ENCODE data around the gene ANKFN1.

Gene ANKFN1

DNA sequence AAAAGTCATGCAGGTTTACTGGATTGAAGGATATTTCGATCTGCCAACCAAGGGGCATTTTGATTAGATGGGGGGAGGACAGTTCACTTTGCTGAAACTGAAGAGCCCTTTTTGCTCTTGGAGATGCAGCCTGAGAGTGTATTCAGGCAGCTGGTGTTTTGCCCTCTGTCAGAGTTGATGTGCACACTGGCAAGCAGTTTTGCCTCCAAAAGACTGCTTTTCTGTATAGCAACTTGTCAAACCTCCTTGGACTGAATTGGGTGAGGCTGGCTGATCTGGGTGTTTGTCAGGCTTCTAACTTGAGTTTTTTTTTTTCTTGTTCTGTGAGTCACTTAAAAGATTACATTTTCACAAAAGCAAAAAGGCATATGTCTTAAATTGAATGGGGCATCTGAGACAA lies 22.6 kb upstream of the ANKFN1 start:
- H3K27ac Mint-ChIP-seq, result no peak overlapping the region
- no peaks in the 10 kb centered on the region for H3K4me1 Mint-ChIP-seq (ENCODE audit: low read depth)
- no peak for DNase-seq (ENCODE audit: low spot score)
- H3K27me3 Mint-ChIP-seq (ENCODE audit: low read depth), result peaks cover 5% of the 10 kb centered on the region
- no peak overlapping the region for H3K4me3 Mint-ChIP-seq
- no peaks in the 10 kb centered on the region for H3K36me3 Mint-ChIP-seq (ENCODE audit: low read depth)
- H3K9me3 Mint-ChIP-seq, result no peaks in the 10 kb centered on the region

DNA sequence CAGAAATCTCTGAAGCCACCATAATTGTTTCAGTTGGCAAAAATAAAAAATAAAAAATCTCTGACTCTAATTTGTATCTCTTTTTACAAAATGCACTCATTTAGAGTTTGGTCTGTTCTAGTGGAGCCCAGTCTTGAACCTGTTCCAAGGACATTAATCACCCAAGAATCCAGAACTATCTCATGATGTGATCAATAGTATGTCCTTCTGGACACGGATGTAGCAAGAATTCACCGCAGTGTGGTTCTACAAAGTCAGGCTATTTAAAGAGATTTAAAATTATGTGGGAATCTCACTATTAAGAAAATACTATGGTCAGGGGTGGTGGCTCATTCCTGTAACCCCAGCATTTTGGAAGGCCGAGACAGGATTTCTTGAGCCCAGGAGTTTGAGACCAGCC lies 21.8 kb upstream of the ANKFN1 start:
- Mint-ChIP-seq H3K4me1 (ENCODE audit: low read depth) (no peaks in the 10 kb centered on the region), H3K36me3 (ENCODE audit: low read depth) (no peaks in the 10 kb centered on the region), H3K4me3 (no peak overlapping the region), H3K9me3 (no peaks in the 10 kb centered on the region), H3K27ac (no peak overlapping the region), H3K27me3 (ENCODE audit: low read depth) (peaks cover 7% of the 10 kb centered on the region)
- DNase-seq (ENCODE audit: low spot score), result no peak

DNA sequence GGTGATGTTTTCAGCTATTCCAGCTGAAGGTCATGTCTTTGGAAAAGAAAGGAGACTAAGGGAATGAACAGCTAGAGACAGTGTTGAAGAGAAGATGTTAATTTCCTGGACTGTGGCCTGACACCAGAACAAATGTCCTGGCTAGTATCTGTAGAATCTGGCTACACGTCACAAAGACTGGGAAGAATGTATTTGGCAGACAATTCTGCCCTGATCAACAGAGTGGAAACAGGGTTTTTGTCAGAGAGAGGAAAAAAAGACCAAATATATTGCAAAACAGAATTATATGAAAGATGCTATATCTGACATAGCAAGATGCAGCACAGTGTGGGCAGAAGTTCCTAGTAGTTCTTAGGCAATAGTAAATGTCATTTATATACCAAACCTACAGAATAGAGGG lies 17.0 kb upstream of the ANKFN1 start:
- Mint-ChIP-seq H3K4me1 (ENCODE audit: low read depth) (no peaks in the 10 kb centered on the region), H3K4me3 (no peak overlapping the region), H3K9me3 (no peaks in the 10 kb centered on the region), H3K27me3 (ENCODE audit: low read depth) (peaks cover 5% of the 10 kb centered on the region), H3K36me3 (ENCODE audit: low read depth) (no peaks in the 10 kb centered on the region), H3K27ac (no peak overlapping the region)
- no peak for DNase-seq (ENCODE audit: low spot score)

DNA sequence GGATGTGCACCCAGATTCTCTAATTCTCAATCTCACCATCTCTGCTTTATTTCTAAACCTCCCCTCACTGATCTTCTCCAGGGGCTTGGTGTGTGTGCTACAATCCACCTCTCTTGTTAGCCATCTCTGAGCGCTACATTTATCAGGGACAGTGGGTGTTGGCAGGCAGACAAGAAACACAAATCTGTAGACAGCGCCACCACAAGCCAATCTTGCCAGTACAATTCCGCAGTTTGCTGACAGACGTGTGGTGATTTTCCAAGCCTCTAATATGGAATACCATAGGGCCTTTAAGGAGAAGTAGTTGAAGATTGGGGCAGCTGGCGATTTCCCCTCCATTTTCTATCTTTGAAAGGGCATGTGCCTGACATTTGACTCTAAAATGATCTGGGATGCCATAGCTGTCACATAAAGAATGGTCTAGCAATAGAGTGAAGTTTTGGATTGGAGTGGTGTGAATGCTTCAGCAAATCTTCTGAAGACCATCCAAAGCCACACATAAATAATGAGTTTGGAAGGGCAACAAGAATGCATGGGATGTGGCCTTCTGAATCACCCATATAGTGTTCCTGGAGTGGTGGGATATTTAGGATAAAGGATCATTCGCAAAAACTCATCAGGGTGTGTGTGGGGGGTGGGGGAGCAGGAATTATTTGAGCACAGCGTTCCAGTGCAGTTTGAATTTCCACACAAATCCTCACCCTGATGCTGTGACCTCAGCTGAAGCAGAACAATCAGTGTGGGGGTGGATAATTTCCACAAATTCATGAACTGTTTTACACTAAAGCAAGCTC lies 12.0 kb upstream of the ANKFN1 start:
- H3K27me3 Mint-ChIP-seq (ENCODE audit: low read depth), result peaks cover 2% of the 10 kb centered on the region
- H3K4me1 Mint-ChIP-seq (ENCODE audit: low read depth), result no peaks in the 10 kb centered on the region
- H3K4me3 Mint-ChIP-seq, result no peak overlapping the region
- H3K36me3 Mint-ChIP-seq (ENCODE audit: low read depth), result no peaks in the 10 kb centered on the region
- DNase-seq (ENCODE audit: low spot score), result no peak
- H3K9me3 Mint-ChIP-seq, result no peaks in the 10 kb centered on the region
- H3K27ac Mint-ChIP-seq, result no peak overlapping the region

DNA sequence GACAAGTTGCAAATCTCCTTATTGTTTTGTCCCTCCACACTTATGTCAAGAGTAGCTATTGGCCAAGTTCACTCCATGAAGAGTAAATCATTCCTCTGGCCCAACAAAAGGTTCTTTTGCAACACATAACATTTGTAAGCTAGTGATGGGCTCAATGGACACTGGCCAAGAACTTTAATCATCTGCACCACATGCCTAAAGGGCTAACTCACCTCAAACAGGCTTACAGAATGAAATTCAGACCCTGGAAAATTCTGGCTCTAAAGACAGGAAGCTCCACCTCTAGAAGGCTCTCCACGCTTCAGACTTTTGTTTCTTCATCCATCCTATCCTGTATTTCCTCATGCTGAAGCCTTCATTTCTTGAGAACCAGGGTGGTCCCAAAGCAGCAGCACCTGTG lies 10.9 kb upstream of the ANKFN1 start:
- Mint-ChIP-seq H3K27me3 (ENCODE audit: low read depth) (peaks cover 1% of the 10 kb centered on the region), H3K27ac (no peak overlapping the region), H3K4me3 (no peak overlapping the region), H3K4me1 (ENCODE audit: low read depth) (no peaks in the 10 kb centered on the region), H3K9me3 (no peaks in the 10 kb centered on the region), H3K36me3 (ENCODE audit: low read depth) (no peaks in the 10 kb centered on the region)
- DNase-seq (ENCODE audit: low spot score), result no peak

DNA sequence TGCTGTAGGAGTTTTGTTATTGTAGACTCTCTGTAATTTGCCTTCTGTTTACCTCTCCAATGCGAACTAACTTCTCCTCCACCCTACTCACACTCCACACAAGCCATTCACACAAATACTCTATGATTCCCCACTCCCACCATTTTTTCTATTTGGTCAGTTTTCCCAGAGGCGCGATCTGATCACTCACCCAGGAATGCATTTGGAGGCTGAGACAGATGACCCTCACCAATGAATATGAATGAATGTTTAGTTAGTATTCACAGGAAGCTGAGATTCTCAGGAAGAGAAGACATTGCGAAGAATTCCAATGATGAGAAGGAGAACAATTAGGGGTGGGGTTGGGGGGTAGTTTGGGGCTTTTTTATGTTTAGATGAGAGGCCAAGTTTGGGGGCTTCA lies 10.5 kb upstream of the ANKFN1 start:
- no peak for DNase-seq (ENCODE audit: low spot score)
- no peaks in the 10 kb centered on the region for H3K36me3 Mint-ChIP-seq (ENCODE audit: low read depth)
- H3K9me3 Mint-ChIP-seq, result no peaks in the 10 kb centered on the region
- H3K4me1 Mint-ChIP-seq (ENCODE audit: low read depth), result no peaks in the 10 kb centered on the region
- no peak overlapping the region for H3K4me3 Mint-ChIP-seq
- H3K27ac Mint-ChIP-seq, result no peak overlapping the region
- H3K27me3 Mint-ChIP-seq (ENCODE audit: low read depth), result no peaks in the 10 kb centered on the region

DNA sequence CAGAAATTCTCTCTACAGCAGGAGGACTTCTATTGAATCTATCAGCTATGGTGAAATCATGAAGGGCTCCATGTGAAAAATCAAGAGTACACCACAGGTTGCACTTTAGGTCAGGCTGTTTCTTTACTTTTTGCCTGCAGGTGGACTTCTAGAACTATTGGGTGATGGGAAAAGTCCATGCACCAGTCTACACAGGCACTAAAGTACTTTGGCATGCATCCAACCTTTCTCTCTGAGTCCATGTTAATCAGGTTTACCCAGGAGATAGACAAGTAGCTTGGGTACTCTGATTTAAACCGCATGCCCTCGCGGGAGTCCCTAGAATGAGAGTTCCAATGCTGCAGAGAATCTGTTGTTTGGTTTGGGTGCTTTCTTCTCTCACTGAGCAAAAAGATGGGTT lies 9.1 kb upstream of the ANKFN1 start:
- Mint-ChIP-seq H3K27me3 (ENCODE audit: low read depth) (no peaks in the 10 kb centered on the region), H3K36me3 (ENCODE audit: low read depth) (no peaks in the 10 kb centered on the region), H3K4me1 (ENCODE audit: low read depth) (no peaks in the 10 kb centered on the region), H3K4me3 (no peak overlapping the region), H3K9me3 (no peaks in the 10 kb centered on the region), H3K27ac (no peak overlapping the region)
- DNase-seq (ENCODE audit: low spot score), result no peak

DNA sequence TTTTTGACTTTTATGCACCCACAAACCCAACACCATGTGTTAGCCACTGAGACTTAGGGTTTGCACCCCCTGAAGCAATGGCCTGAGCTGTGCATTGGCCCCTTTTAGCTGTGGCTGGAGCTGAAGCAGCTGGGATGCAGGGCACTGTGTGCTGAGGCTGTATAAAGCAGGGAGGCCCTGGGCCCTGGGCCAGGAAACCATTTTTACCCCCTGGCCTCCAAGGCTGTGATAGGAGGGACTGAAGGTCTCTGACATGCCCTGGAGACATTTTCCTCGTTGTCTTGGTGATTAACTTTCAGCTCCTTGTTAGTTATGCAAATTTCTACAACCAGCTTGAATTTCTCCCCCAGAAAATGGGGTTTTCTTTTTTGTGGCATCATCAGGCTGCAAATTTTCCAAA lies 6.7 kb upstream of the ANKFN1 start:
- H3K4me3 Mint-ChIP-seq, result no peak overlapping the region
- H3K36me3 Mint-ChIP-seq (ENCODE audit: low read depth), result no peaks in the 10 kb centered on the region

DNA sequence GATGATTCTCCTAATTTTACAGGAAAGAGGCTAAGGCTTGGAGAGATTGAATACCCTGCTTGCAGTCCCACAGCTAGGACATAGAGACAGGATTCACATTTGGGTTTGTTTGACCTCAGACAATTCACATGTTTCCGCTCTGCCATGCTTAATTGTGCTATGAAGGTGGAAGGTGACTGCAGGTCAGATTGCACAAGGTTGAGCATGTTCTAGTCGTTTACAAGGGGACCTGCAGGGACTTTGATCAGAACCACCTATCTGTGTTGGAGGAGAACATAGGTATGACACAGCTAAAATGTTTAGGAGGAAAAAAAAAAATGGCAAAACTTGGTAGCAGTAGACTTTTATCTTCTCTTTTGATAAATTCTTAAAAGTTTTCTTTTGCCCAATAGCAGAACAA lies 4.9 kb upstream of the ANKFN1 start:
- Mint-ChIP-seq H3K4me3 (no peak overlapping the region), H3K9me3 (no peaks in the 10 kb centered on the region), H3K36me3 (ENCODE audit: low read depth) (no peaks in the 10 kb centered on the region), H3K4me1 (ENCODE audit: low read depth) (no peaks in the 10 kb centered on the region), H3K27ac (no peak overlapping the region), H3K27me3 (ENCODE audit: low read depth) (no peaks in the 10 kb centered on the region)
- DNase-seq (ENCODE audit: low spot score), result no peak

More for the DNA sequence above, 6.7 kb upstream of the ANKFN1 start:
- H3K27me3 Mint-ChIP-seq (ENCODE audit: low read depth), result no peaks in the 10 kb centered on the region
- no peak overlapping the region for H3K27ac Mint-ChIP-seq
- no peaks in the 10 kb centered on the region for H3K9me3 Mint-ChIP-seq
- DNase-seq (ENCODE audit: low spot score), result no peak
- H3K4me1 Mint-ChIP-seq (ENCODE audit: low read depth), result no peaks in the 10 kb centered on the region

DNA sequence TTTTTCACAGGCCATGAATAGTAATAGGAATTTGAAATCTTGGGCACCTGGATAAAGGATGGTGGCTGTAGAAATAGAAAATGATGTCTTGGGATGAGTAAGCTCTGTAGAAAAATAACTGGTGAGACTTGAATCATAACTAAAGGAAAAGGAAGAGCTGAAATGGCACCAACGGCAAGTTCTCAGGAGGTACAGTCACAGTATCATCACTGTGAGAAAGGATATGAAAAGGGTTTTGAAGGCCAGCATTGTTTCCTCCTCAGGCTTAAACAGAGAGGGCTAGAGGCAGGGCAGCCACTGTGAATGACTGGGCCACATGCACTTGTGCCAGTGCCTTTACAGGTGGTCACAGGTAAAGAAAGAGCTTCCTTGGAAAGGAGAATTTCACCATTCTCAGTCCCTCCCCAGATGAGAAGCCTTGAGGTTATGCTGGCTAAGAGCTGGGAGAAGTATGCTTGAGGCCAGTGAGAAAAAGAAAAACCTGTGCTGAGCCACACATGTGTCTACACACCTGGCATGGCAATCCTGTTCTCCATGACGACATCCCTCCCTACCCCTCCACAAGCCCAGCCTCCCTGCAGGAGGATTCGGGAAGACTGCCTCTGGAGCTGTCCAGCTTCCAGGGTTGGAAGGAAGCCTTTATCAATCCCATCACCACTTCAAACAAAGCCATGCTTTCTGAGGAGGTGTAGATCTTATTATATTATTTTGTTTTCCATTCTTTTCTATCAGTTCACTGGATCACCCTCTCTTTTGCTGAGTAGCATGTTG lies 3.8 kb upstream of the ANKFN1 start:
- H3K27me3 Mint-ChIP-seq (ENCODE audit: low read depth), result no peaks in the 10 kb centered on the region
- no peak overlapping the region for H3K4me3 Mint-ChIP-seq
- no peaks in the 10 kb centered on the region for H3K4me1 Mint-ChIP-seq (ENCODE audit: low read depth)
- DNase-seq (ENCODE audit: low spot score), result no peak
- no peaks in the 10 kb centered on the region for H3K9me3 Mint-ChIP-seq
- no peak overlapping the region for H3K27ac Mint-ChIP-seq
- no peaks in the 10 kb centered on the region for H3K36me3 Mint-ChIP-seq (ENCODE audit: low read depth)

DNA sequence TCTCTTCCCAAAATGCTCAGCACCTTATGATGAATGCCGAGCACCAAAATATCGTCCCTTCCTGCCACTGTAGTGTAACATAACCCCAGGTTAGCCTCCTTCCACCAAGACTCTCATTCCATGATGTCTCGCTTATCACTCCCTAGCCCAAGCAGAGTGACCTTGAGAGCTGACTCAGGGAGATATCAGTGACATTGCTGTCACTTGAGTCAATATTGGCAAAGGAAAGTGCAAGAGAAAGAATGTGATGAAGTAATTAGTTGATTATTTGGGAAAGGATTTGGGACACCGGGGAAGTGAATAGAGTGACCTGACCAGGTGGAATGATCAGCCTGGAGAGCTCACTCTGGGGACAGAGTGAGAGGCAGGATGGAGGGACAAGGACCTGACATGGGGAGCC lies 2.6 kb upstream of the ANKFN1 start:
- H3K9me3 Mint-ChIP-seq, result no peaks in the 10 kb centered on the region
- no peak overlapping the region for H3K4me3 Mint-ChIP-seq
- H3K27ac Mint-ChIP-seq, result no peak overlapping the region
- no peak for DNase-seq (ENCODE audit: low spot score)
- no peaks in the 10 kb centered on the region for H3K36me3 Mint-ChIP-seq (ENCODE audit: low read depth)
- H3K27me3 Mint-ChIP-seq (ENCODE audit: low read depth), result no peaks in the 10 kb centered on the region
- no peaks in the 10 kb centered on the region for H3K4me1 Mint-ChIP-seq (ENCODE audit: low read depth)

DNA sequence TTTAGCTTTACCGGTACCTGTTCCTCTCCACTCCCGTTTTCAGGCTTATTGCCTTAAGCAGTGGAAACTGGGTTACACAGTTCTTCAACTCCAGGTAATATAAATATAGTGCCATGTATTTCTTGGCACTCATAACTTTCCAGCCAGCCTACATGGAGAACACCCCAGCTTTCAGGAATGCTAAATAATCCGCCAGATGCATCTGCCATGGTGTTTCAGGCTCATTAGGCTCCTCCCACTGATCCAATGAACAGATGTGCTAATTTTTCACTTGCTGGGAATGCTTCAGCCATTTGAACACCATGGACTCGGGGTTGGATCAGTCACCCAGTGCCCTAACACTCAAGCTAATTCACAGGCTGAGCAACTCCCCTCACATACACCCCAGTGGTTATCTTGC lies 4.6 kb downstream of the ANKFN1 start:
- Mint-ChIP-seq H3K27me3 (ENCODE audit: low read depth) (peaks cover 3% of the 10 kb centered on the region), H3K36me3 (ENCODE audit: low read depth) (no peaks in the 10 kb centered on the region), H3K4me1 (ENCODE audit: low read depth) (no peaks in the 10 kb centered on the region), H3K27ac (no peak overlapping the region), H3K4me3 (no peak overlapping the region), H3K9me3 (no peaks in the 10 kb centered on the region)
- DNase-seq (ENCODE audit: low spot score), result no peak

DNA sequence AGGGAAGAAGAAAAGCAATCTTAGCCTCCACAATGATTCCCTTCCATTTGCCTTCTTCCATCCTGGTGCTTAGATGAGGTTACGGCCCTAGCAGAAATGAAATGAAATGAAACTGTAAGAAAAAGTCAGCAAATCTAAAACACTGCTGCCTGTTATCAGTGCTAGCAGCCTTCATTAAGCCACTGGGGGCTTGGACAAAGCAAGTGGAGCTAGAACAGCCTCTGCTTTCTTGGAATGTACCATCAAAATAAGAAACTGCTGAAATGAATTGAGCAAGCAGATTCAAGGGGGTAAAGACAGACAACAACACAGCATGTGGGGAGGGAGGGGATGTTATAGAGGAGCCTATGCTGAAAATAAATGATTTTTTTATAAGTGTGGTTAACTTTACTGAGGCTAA lies 5.1 kb downstream of the ANKFN1 start:
- H3K4me3 Mint-ChIP-seq, result no peak overlapping the region
- H3K4me1 Mint-ChIP-seq (ENCODE audit: low read depth), result no peaks in the 10 kb centered on the region
- H3K9me3 Mint-ChIP-seq, result no peaks in the 10 kb centered on the region
- H3K27ac Mint-ChIP-seq, result no peak overlapping the region
- H3K36me3 Mint-ChIP-seq (ENCODE audit: low read depth), result no peaks in the 10 kb centered on the region
- peaks cover 3% of the 10 kb centered on the region for H3K27me3 Mint-ChIP-seq (ENCODE audit: low read depth)
- no peak for DNase-seq (ENCODE audit: low spot score)

DNA sequence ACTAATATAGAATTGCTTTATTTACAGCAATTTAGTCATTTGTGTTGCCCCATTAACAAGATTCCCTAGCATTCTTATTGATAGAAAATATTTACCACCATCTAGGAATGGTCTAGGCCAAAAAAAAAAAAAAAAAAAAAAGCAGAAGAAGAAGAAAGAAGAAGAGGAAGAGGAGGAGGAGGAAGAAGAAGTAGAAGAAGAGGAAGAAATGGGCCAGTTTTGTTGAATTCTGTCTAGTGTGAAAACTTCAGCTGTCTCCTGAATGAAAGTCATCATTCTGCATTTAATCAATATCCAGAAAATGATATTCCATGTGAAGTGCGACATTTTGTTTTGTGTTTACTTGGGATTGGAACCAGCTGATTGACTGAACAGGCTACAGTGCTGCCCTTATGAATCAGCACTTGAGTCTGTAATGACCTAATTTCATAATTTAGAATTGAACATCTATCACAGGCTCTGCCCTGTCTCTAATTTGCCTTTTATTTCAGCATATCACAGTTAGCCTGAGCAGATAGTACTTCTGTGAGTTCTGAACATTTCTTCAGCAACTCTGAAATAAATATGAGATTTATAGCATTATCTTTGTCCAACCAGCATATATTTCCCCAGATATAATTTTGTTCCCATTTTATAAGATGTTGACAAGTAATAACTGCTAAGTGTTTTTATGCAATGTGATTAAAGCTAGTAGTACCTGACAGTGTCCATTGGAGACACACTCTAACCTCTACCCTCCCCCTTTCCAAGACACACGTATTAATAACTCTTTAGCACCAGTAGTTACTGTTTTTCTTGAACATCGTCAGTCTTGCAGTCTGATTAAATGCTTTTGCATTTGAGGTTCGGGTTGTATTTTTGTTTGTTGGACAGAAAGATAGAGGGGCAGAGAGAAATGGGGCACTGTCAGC lies 5.9 kb downstream of the ANKFN1 start:
- Mint-ChIP-seq H3K36me3 (ENCODE audit: low read depth) (no peaks in the 10 kb centered on the region), H3K27me3 (ENCODE audit: low read depth) (peaks cover 3% of the 10 kb centered on the region), H3K27ac (no peak overlapping the region), H3K9me3 (no peaks in the 10 kb centered on the region), H3K4me3 (no peak overlapping the region), H3K4me1 (ENCODE audit: low read depth) (no peaks in the 10 kb centered on the region)
- no peak for DNase-seq (ENCODE audit: low spot score)
